Spinal cord (tissue), 10 donors: ENCODE data around the gene TSPAN18. TPM values are rescaled to one million over a fixed set of nuclear protein-coding genes. Genes with fewer than 3 reads are reported as not detected.

Experiments
- DNase-seq, 6 donors: peaks; one replicate each; pipeline versions ENCODE4 v3.0.0 to v3.0.0-alpha.2; 2013 to 2015; ENCODE audit warnings: low spot score in 6 of 6, low read depth in 4 of 6
- H3K27ac ChIP-seq: one replicate; pipeline ENCODE4 v1.5.1; 2013; ENCODE audit warnings: low read depth, low read length, control low read depth
- H3K27me3 ChIP-seq: one replicate; pipeline ENCODE4 v1.6.1; 2013; ENCODE audit warnings: low read length; ENCODE audit not compliant: control insufficient read depth, insufficient read depth
- H3K36me3 ChIP-seq: one replicate; pipeline ENCODE4 v1.6.1; 2013; ENCODE audit warnings: low read length; ENCODE audit not compliant: control insufficient read depth, insufficient read depth
- H3K4me1 ChIP-seq: one replicate; pipeline ENCODE4 v1.6.1; 2013; ENCODE audit warnings: low read length; ENCODE audit not compliant: control insufficient read depth, insufficient read depth
- H3K4me3 ChIP-seq: one replicate; pipeline ENCODE4 v1.5.1; 2013; ENCODE audit warnings: low read depth, low read length, control low read depth
- H3K9me3 ChIP-seq: one replicate; pipeline ENCODE4 v1.6.1; 2013; ENCODE audit warnings: low read length; ENCODE audit not compliant: control insufficient read depth, insufficient read depth
- WGBS: methylation state at CpG from one replicate; pipeline ENCODE4 v1.1.5; 2013; ENCODE audit warnings: missing lambda C conversion rate; ENCODE audit not compliant: insufficient coverage; 5-methylcytosine and 5-hydroxymethylcytosine counted together
- polyA plus RNA-seq, 2 donors: library from polyadenylated mRNA; unstranded; fragments of 120-200 nt; gene quantifications; one replicate each; pipeline ENCODE4 v1.2.1, GENCODE V29; 2013; ENCODE audit not compliant: insufficient read length in 2 of 2
- total RNA-seq, 2 donors: library from RNA; depleted of rRNA in 1 of 2; stranded (reverse); fragments of 120-200 nt in 1 of 2; fragments of >200 nt in 1 of 2; gene quantifications; one replicate each; pipeline versions ENCODE4 v1.2.3 to v1.2.4, GENCODE V29; 2013 to 2014
- donor health status: healthy.

TSPAN18 gene
- total and polyA plus RNA-seq, 4 donors, result 23.3 to 87.2 (median 60.9) TPM

GRCh38 chr11:44928144-44928543, 201.4 kb downstream of the TSPAN18 start:
- 80% methylated on average over 2 of the region's 4 CpGs for WGBS

GRCh38 chr11:44928816-44929215, 202.1 kb downstream of the TSPAN18 start:
- 90% methylated on average over 3 of the region's 4 CpGs for WGBS
- Histone ChIP-seq H3K36me3 (peaks cover 62% of the 10 kb centered on the region), H3K4me1 (peaks cover 37% of the 10 kb centered on the region), H3K27ac (no peak overlapping the region), H3K9me3 (no peaks in the 10 kb centered on the region), H3K4me3 (no peak overlapping the region), H3K27me3 (no peaks in the 10 kb centered on the region)
- DNase-seq, result no peak

More at GRCh38 chr11:44928144-44928543, 201.4 kb downstream of the TSPAN18 start:
- Histone ChIP-seq H3K27ac (no peak overlapping the region), H3K27me3 (no peaks in the 10 kb centered on the region), H3K36me3 (peaks cover 62% of the 10 kb centered on the region), H3K4me3 (no peak overlapping the region), H3K4me1 (peaks cover 30% of the 10 kb centered on the region), H3K9me3 (no peaks in the 10 kb centered on the region)
- DNase-seq, result no peak

- DNase-seq, result no peak
These were observed 204.0 kb downstream of the TSPAN18 start for GRCh38 chr11:44930588-44931302.

GRCh38 chr11:44931466-44931865, 204.7 kb downstream of the TSPAN18 start:
- Histone ChIP-seq H3K4me3 (no peak overlapping the region), H3K9me3 (no peaks in the 10 kb centered on the region), H3K4me1 (peaks cover 34% of the 10 kb centered on the region), H3K27me3 (no peaks in the 10 kb centered on the region), H3K36me3 (peaks cover 61% of the 10 kb centered on the region), H3K27ac (no peak overlapping the region)
- DNase-seq, result no peak
- WGBS, result 91% methylated on average over 2 of the region's 3 CpGs

More at GRCh38 chr11:44930588-44931302, 204.0 kb downstream of the TSPAN18 start:
- Histone ChIP-seq H3K9me3 (no peaks in the 10 kb centered on the region), H3K36me3 (peaks cover 63% of the 10 kb centered on the region), H3K4me3 (no peak overlapping the region), H3K27ac (no peak overlapping the region), H3K4me1 (peaks cover 37% of the 10 kb centered on the region), H3K27me3 (no peaks in the 10 kb centered on the region)
- WGBS, result 48% methylated on average over 12 of the region's 13 CpGs

GRCh38 chr11:44934110-44934509, 207.3 kb downstream of the TSPAN18 start:
- DNase-seq, result no peak
- Histone ChIP-seq H3K4me3 (no peak overlapping the region), H3K9me3 (no peaks in the 10 kb centered on the region), H3K27ac (no peak overlapping the region), H3K36me3 (peaks cover 63% of the 10 kb centered on the region), H3K4me1 (peaks cover 38% of the 10 kb centered on the region), H3K27me3 (no peaks in the 10 kb centered on the region)
- WGBS, result 68% methylated on average over 2 of the region's 2 CpGs

- no peak overlapping the region for H3K4me3 ChIP-seq
- H3K27ac ChIP-seq, result no peak overlapping the region
- WGBS, result 89% methylated on average over 13 of the region's 13 CpGs
- no peaks in the 10 kb centered on the region for H3K27me3 ChIP-seq
- peaks cover 43% of the 10 kb centered on the region for H3K4me1 ChIP-seq
- no peak for DNase-seq
- H3K9me3 ChIP-seq, result no peaks in the 10 kb centered on the region
- peaks cover 56% of the 10 kb centered on the region for H3K36me3 ChIP-seq
These were observed 208.0 kb downstream of the TSPAN18 start for GRCh38 chr11:44934735-44935250.

- DNase-seq, result peak; percentile 80 to 98 (median 88)
- Histone ChIP-seq H3K4me3 (no peak overlapping the region), H3K27me3 (no peaks in the 10 kb centered on the region), H3K27ac (no peak overlapping the region), H3K4me1 (peaks cover 50% of the 10 kb centered on the region), H3K9me3 (no peaks in the 10 kb centered on the region), H3K36me3 (peaks cover 41% of the 10 kb centered on the region)
- 11% methylated on average over 20 of the region's 20 CpGs for WGBS
These were observed 209.8 kb downstream of the TSPAN18 start for GRCh38 chr11:44936525-44936924.

- DNase-seq, result no peak
- Histone ChIP-seq H3K27ac (no peak overlapping the region), H3K27me3 (no peaks in the 10 kb centered on the region), H3K4me1 (peaks cover 53% of the 10 kb centered on the region), H3K4me3 (no peak overlapping the region), H3K36me3 (peaks cover 46% of the 10 kb centered on the region), H3K9me3 (no peaks in the 10 kb centered on the region)
- whole genome bisulfite sequencing, result 48% methylated on average over 7 of the region's 12 CpGs
These were observed 210.3 kb downstream of the TSPAN18 start for GRCh38 chr11:44936951-44937543.

GRCh38 chr11:44938066-44938691, 211.4 kb downstream of the TSPAN18 start:
- H3K36me3 ChIP-seq, result peaks cover 45% of the 10 kb centered on the region

More at GRCh38 chr11:44938066-44938691, 211.4 kb downstream of the TSPAN18 start:
- no peaks in the 10 kb centered on the region for H3K9me3 ChIP-seq
- peaks cover 61% of the 10 kb centered on the region for H3K4me1 ChIP-seq
- WGBS, result 86% methylated on average over 12 of the region's 19 CpGs
- H3K4me3 ChIP-seq, result no peak overlapping the region
- DNase-seq, result no peak
- no peaks in the 10 kb centered on the region for H3K27me3 ChIP-seq
- H3K27ac ChIP-seq, result no peak overlapping the region
